NCI-H1930 (cell line): ENCODE measurements around the gene UPK3BL2.
"Not testable (repeated sequence)": the region's sequence is repeated elsewhere in the genome, so short reads cannot be mapped to it uniquely, and the experiment has no call there.

Source experiments
- DNase-seq, 2 experiments: peaks; one replicate each; lab custom pipeline; 2025; lab: John Stamatoyannopoulos, UW

Gene UPK3BL2

DNA sequence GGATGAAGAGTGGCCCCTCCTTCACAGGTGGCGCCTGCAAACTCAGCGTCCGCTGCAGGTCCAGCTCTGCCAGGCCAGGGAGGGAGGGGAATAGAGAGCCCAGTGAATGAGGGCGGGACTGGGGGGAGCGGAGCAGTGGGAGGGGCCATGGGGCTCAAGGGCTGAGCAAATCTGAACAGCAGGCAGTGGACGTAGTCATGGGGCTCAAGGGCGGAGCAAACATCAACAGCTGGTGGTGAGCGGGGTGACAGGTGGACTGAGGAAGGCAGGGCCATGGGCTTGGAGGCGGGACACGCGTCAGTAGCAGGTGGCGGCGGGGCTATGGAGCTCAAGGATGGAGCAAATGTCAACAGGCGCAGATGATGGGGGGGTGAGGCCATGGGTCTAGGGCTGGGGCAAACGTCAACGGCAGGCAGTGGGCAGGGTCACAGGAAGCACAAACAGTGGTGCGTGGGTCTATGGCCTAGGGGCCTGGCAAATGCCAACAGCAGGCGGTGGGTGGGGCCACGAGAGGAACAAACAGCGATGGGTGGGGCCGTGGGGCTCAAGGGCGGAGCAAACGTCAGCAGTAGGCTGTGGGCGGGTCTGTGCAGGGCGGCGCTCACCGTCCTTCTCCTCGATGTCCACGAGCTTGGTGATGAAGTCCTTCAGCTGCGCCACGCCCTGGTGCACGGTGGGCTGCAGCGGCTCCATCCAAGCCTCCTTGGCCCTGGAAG, 50.1 kb downstream of the UPK3BL2 start:
- not testable (repeated sequence) for DNase-seq

DNA sequence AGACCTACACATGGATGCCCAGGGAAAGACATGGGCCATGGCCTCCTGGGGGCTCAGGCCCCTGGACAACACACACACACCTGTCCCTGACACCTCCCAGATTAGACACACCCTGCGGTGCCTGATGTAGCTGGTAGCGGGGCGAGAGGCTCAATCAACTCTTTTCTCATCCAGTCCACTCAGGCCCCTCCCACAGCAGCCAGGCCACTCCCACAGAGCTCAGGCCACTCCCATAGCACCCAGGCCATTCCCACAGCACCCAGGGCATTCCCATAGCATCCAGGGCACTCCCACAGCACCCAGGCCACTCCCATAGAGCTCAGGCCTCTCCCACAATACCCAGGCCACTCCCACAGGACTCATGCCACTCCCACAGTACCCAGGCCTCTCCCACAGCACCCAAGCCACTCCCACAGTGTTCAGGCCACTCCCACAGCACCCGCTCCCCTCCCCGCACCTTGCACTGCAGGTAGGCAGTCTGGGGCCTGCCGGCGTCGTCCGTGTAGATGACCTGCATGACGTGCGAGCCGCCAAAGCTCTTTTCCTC, 52.9 kb downstream of the UPK3BL2 start:
- DNase-seq = not testable (repeated sequence)
